GM21619 (cell line): ENCODE results near the gene LINGO4.

Source experiments
- ATAC-seq: cut with Tn5 transposase; IDR thresholded peaks from one replicate; pipeline ENCODE4 v1.9.1; 2021; ENCODE audit not compliant: unreplicated experiment

The LINGO4 gene, protein sequence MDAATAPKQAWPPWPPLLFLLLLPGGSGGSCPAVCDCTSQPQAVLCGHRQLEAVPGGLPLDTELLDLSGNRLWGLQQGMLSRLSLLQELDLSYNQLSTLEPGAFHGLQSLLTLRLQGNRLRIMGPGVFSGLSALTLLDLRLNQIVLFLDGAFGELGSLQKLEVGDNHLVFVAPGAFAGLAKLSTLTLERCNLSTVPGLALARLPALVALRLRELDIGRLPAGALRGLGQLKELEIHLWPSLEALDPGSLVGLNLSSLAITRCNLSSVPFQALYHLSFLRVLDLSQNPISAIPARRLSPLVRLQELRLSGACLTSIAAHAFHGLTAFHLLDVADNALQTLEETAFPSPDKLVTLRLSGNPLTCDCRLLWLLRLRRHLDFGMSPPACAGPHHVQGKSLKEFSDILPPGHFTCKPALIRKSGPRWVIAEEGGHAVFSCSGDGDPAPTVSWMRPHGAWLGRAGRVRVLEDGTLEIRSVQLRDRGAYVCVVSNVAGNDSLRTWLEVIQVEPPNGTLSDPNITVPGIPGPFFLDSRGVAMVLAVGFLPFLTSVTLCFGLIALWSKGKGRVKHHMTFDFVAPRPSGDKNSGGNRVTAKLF

DNA sequence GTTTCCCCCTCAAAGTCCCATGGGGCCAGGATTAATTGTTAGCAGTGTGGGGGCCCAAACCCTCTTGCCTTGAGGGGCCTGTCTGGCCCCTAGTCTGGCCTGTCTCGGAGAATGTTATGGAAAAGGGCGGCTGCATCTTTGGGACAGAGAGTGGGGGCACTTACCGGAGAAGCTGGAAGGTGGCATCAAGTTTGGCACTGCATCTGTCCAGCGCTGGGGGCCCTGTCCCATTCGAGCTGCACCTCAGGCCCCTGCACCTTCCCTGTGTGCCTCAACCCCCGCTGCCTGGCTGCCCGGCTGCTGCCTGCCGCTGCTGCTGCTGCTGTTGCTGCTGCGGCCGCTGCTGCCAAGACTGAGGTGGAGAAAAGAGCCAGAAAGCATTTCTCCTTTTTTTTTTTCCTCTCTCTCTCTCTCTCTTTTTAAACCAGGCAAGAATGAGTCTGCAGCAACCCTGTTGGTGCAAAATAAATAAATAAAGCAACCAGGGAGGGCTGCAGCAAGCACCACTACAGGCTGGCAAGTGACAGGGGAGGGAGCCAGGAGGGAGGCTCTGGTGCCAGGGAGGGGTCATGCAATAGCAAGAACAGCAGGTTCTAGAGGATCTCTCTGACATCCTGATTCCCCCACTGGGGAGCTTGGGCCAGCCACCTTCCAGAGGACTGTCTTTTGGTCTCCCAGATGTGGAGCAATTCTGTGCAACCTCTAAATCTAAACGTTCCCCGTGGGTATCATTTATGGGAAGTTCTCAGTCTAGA, at the start of gene LINGO4:
TSS of gene LINGO4 (minus strand) at position 354 of the 755 bp plus-strand sequence. CDS start 2,715 bp downstream, outside the sequence.
- ATAC-seq, result no peak

DNA sequence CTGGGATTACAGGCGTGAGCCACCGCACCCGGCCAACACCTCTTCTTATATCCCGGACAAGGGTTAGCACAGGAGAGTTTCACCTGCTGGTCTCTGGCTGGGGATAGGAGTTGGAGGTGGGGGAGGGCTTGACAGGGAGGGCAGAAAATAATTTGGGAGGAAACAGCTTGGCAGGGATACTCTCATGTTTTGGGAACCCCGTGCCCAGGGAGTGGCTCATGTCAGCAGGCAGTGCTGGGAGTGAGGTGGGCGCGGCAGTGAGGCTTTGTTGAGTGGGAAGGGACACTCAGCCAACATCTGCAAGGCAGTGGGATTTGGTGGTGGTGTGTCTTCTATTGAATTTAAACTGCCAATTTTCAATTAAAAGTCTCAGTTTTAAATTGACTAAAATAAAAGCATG, 49.4 kb upstream of the LINGO4 start:
- ATAC-seq, result no peak

DNA sequence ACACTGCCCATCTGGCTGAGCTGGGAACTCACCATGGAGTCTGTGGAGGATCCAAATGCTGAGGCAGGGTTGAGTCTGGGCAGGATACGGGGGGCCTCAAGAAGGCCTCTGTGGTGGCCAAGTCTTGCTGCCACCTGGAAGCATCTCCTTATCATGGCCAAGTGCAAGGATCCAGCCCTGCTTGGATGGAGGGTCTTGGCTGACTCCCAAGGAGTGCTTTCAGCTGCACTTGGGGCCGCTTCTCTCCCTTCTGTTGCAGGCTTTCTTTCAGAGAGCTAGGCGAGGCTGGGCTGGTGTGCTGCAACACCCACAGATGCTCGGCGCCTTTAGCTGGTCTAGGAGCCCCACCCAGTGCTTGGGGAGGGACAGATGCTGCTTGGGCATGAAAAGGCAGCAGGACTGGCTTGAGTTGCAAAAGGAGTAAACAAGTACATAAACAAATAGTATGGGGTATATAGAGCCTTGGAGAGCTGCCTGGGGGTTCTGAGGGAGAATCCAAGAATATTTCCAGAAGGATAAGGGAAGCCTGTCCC, 48.3 kb upstream of the LINGO4 start, which contains the start of gene THEM5:
TSS of gene THEM5 (minus strand) at position 302 of the 533 bp plus-strand sequence. CDS start at position 155, 147 bp downstream.
- ATAC-seq, result no peak

DNA sequence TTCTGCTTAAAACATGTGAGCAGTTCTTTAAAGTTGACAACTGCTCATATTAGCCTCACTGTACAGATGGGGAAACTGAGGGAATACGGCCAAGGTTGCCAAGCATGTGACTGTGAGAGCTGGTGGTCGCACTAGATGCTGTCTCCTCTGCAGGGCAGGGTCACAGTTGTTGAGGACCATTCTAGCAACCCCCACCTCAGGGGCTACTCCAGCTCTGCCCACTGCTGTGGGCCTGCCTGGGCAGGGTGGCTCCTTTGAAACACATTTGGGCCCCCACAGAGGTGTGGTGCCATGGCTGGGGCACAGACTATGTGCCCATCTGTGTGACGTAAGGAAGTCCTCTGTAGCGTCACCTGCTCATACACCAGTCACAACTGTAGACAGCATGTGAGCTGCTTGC, 47.5 kb upstream of the LINGO4 start:
- ATAC-seq, result no peak

DNA sequence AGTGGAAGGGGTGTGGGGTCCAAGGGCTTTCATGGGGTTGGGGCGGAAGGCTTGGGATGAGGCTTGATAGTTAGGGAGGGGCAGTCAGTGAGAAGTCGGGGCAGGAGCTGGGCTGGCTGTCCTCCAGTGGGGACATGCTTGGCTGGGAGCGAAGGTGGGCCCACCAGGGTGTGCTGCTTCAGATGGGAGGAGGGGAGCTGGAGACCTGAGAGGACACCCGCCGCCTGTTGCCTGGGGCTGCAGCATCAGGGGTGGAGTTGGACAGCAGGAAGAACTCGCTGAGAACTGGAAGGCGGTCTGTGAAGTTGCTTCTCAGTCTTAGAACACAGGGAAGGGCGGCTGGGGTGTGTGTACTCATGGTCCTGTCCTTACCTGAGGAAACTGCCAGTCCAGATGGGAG, 46.7 kb upstream of the LINGO4 start:
- no peak for ATAC-seq

DNA sequence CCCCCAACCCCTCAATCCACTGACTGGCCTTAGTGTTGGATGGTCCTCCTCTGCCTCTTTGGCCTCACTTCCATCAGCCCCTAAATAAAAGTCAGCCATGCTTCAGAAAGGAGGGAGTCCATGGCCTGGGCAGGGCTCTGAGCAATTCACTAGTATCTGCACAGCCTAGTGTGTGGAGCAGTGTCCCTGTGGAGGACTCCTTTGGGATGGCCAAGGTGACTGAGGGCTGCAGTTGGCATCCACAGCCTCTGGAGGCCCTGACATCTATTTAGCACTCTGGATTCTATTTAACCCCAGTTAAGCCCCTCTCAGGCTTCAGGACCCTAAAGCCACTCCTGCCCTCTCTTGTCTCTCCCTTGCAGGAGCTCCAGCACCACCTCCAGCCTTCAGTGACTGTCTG, 44.7 kb upstream of the LINGO4 start:
- ATAC-seq, result no peak

DNA sequence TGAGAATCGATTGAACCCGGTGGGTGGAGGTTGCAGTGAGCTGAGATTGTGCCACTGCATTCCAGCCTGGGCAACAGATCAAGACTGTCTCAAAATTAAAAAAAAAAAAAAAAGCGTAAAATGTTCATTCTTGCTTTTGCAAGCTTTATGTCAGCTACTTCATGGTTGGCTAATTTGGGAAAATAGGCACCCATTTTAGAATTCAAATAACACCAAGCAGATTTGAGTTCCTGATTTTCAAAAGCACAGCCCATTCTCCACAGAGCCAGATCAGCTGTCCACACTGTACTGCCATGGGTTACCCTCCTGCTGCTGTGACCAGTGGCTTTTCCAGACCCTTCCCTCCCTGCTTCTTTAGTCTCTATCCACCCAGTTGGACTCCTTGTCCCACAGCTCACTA, 43.9 kb upstream of the LINGO4 start:
- ATAC-seq, result no peak

DNA sequence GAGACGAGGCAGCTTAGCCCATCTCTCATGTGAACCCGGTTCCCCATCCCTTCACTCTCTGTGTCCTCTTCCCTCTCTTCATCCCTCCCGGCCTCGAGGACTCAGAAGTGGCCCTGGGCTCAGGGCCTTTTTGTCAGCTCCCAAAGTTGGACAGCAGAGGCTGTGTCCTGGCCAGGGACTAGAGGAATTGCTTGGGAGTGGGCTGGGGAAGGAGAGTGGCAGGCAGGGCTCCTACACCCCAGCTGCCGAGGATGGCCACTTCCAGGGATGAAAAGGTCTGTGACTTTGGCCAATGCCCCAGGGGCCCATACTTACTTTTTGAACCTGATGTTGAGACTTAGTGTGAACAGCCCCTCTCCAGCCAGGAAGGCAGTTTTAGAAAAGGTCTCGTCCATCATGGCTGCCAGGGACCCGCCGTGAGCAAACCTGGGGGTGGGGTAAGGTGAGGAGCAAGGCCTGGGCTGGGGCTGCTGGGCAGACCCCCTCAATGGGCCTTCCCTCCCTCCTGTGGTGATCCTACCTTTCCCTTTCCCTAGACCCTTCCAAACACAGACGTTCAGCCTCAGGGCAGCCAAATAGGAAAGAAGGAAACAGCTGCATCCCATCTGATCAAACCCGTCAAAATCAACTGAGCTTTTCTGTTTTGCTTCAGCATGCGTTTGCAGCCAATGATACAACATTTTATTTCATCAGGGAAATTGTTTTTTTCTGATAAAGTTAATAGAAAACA, 42.8 kb upstream of the LINGO4 start:
- ATAC-seq, result no peak

DNA sequence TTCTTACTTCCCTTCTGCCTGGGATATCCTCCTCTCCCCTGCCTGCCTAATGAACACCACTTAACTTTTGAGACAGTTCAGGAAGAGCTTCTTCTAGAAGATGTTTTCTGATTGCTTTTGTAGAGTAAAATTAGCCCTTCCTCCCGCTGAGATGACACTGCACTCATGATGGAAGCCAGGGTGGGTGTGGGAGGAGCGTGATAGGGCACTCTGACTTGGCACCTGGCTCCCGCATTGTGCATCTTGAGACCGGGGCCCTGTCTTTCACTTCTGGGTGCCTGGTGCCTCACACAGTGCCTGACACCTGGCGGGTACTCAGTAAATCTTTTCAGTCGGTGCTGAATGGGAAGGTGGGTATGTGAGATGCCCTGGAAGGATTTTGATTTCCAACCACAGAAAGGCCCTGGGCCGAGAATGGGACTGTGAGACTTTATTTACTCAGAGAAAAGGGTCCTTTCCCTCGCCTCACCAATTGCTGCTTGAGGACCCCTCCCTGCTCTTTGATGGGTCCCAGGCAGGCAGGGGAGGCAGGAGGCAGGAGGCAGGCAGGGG, 41.5 kb upstream of the LINGO4 start:
- ATAC-seq, result no peak

DNA sequence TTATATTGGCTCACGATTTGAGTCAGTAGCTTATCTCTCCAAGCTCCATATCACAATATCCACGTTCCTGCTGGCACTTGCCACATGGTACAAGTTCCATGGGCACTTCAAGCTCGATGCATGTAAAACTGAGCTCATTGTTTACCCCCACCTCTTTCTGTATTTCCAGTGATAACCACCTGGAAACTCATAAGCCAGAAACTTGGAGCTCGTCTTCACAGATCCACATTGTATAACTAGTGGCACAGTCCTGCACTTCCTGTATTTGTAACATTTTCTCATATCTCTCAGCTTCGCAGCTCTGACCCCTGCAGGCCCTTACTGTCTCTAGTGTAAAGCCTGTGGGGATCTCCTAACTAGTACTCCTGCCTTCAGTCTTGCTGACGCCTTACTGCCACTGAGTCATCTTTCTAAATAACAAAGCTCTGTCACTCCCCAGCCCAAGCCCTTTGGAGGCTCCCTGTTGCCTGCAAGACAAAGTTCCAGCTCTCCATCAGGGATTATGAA, 40.9 kb upstream of the LINGO4 start:
- ATAC-seq, result no peak

DNA sequence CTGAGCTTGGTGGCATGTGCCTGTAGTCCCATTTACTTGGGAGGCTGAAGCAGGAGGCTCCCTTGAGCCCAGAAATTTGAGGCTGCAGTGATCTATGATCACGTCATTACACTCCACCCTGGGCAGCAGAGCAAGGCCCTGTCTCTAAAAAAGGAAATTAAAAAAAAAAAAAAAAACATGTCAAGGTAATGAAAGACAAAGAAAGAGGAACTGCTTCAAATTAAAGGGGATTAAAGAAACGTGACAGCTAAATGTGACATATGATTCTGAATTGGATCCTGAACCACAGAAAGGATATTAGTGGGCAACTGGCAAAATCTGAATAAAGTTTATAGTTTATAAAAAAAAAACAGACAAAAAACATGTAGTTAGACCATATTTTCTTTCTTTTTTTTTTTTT, 38.2 kb upstream of the LINGO4 start:
- no peak for ATAC-seq

DNA sequence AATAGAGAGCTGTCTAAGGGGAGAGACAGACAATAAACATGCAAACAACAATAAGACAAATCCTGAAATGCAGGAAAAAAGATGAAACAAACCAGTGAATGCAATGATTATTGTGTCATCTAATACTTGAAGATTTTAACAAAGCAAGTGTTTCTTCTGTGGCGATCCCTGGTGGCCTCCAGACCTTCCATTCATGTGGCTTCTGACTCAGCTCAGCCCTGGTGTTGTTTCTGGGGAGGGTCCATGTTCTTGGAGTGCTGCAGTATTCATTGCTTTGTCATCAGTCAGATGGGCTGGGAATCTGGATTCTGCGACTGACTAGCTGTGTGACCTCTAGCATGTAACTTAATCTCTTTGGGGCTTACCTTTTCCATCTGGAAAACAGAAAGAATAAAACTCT, 35.9 kb upstream of the LINGO4 start:
- ATAC-seq, result no peak

DNA sequence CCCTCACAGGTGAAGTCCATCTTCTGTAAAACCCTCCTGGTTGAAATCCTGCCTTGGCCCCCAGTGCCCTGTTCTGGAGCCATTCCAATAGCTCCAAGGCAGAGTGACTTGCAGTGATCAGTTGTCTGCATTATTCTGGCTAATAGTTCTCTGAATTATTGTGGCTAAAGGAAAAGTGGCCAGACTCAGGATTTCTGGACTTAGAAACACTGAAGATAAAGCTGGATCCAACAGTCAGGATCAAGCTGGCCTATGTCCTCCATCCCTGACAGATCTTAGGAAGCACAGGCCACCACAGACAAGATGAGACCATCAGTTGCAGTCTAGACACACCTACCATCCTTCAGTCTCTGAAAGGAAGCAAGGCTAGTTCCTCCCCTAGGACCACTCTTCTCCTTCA, 35.2 kb upstream of the LINGO4 start:
- ATAC-seq, result no peak

DNA sequence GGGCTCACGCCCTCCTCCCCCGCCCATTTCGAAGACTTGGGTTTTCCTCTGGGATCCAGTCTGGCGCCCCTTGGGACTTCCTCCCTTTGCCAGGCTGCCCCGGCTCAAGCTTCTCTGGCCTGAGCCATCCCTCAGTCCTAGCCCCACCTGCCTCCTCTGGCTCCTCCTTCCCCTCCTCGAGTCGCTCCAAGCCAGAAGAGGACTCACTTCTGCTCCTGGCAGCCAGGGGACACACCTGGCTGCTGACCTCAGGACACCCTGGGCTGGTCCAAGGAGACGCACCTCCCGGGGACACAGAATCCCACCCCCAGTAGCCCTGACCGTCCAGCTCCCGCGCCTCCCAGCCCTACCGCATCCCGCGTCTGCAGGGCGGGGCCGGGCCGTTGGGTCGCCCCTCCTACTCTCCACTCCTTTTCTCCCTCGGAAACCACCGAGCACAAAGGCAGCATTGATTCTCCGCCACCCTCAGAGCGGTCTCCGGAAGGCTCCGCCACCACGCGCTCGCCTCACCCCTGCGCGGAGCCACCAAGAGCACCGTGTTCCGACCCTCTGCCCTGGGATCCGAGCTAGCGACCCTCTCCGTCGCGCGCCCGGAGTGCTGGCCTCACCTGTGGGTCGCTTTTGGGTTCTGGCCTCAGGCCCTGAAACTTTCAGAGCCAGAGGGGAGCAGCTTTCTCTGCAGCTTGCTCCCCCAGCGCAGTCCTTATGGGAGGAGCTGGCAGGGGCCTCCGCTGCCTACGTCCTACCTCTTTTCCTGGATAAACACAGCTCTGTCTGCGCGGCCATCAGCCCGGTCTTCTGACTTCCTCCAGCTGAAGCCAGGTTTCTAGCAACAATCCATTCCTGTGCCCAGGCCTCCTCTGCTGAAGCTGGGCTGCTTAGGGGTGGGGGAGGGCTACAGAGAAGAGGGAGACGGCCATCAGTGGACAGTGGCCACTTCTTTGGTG, 34.5 kb upstream of the LINGO4 start, which contains the start of gene C2CD4D:
TSS of gene C2CD4D (minus strand) at position 364 of the 947 bp plus-strand sequence. CDS start 831 bp downstream, outside the sequence.
- ATAC-seq, result no peak

DNA sequence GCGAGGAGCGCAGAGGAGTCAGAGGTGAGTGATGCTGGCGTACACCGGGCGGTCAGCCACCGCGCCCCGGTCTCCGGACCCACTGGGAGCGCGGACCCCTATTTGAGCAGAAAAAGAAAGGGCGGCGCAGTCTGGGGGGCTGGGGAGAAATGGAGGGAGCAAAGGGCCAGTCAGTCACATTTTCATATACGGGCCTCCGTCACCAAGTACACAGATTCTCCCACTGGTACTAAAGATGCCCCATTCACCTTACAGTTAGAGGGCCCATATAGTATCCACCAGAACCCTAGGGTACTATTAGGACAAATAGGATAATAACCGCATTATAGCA, 33.8 kb upstream of the LINGO4 start:
- no peak for ATAC-seq

DNA sequence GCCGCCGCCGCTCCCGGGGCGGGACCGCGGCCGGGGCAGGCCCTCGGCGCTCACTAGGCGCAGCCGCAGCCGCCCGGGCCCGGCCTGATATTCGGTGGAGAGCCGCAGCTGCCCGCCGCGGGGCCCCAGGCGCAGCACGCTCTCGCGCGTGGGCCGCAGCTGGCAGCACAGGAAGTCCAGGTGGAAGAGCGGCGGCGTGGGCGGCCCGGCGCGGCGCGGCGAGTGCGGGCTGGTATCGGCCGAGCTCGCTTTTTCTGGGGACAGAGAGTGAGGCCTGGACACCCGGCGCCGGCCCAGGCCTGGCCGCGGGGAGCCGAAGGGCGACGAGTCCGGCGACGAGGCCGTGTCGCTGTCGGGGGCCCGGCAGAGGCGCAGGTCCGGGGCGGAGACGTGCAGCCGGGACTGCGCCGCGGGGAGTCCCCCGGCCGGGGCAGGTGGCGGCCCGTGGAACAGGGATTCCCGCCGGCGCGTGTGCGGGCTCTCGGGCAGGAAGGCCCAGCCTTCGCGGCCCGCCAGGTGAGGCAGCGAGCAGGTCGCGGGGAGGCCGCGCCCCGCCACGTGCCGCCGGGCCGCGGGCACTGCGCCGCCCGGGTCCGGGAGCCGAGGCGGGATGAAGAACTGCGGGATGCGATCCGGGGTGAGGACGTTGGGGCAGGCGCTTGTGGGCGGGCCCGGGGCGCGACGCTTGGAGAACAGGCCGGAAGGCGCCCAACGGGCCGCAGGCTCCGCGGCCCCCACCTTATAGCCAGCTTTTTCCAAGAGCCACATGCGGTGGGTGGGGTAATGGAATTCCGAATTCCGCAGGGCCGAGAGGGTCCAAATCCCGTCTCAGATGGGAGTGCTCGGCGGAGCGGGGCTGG, 33.2 kb upstream of the LINGO4 start:
- no peak for ATAC-seq

DNA sequence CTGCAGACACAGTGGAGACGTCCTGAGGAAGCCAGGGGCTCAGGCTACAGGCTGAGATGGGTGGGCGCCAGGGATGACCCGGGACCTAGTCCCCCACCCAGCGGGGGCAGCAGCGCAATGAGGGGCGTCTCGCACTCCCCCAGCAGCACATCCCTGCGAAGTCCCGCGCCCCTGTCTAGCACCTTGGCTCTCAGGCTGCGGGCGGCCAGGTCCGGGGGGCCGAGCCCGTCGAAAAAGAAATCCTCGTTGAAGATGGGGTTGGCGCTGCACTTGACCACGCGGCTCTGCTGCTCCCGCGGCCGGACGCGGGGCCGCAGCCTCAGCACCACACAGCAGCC, 32.6 kb upstream of the LINGO4 start:
- no peak for ATAC-seq

DNA sequence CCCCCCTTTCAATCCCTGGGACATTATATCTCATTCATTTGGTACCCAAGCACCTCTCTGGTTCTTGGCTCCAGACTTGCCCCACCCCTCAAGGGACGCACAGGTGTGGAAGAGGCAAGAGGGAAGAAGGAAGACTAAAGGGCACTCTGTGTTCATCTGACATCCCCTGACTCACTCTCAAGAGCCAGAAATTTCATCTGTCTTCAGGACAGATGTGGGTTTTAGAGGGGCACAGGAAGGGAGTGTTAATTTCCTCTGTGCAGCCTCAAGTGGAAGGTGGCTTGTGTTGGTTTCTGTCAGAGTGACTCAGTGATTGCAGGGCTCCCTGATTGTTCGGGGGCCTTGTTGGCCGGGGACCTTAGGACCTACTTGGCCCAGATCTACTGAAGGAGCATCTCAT, 32.0 kb upstream of the LINGO4 start:
- ATAC-seq, result no peak
